Caco-2 (cell line): ENCODE results near the gene NLRP4. TPM values are rescaled to one million over a fixed set of nuclear protein-coding genes. Genes with fewer than 3 reads are reported as not detected.
A peak's percentile ranks its signal among the peaks of the same experiment; 100 is the strongest.

Experiments
- BruUV-seq: library from RNA; stranded (reverse); fragments of 400-500 nt; replicated peaks from 2 replicates; lab custom pipeline; 2021; lab: Mats Ljungman, UMichigan
- CTCF ChIA-PET: fragments of 300-600 bp; sonication (Branson Sonifier 250); formaldehyde crosslinking; loops from one replicate; lab custom pipeline; 2022; ENCODE audit warnings: antibody characterized with exemption; lab: Charles Lee
- POLR2A ChIA-PET: fragments of 300-600 bp; sonication (Branson Sonifier 250); formaldehyde crosslinking; loops from one replicate; lab custom pipeline; 2022; ENCODE audit warnings: antibody characterized with exemption; lab: Charles Lee
- DNase-seq, 2 experiments: peaks; one replicate each; pipeline versions ENCODE4 v3.0.0 to v3.0.0-alpha.2; 2020 to 2022
- H3K27me3 ChIP-seq: replicated peaks from 2 replicates; pipeline ENCODE4 v1.6.0; 2011; ENCODE audit warnings: low read length; ENCODE audit not compliant: control insufficient read depth, insufficient read depth
- H3K36me3 ChIP-seq: 2 replicates; pipeline ENCODE4 v1.5.1; 2011; ENCODE audit warnings: low read length; ENCODE audit not compliant: control insufficient read depth, insufficient read depth
- H3K4me1 ChIP-seq: fragments of 250-450 bp; sonication (Bioruptor Pico); 2 replicates; pipeline ENCODE4 v1.5.1; 2020; ENCODE audit warnings: mild to moderate bottlenecking
- H3K4me3 ChIP-seq: 2 replicates; pipeline ENCODE4 v1.5.1; 2011; ENCODE audit warnings: low read depth, mild to moderate bottlenecking, control low read depth, low read length
- H3K9me3 ChIP-seq: fragments of 250-450 bp; sonication (Bioruptor Pico); 2 replicates; pipeline ENCODE4 v1.5.1; 2020; ENCODE audit warnings: mild to moderate bottlenecking, moderate library complexity
- H3K27ac Mint-ChIP-seq: one replicate; pipeline ENCODE4 v1.8.0; 2022; ENCODE audit warnings: mixed read lengths; ENCODE audit not compliant: unreplicated experiment
- H3K27me3 Mint-ChIP-seq: one replicate; pipeline ENCODE4 v1.8.0; 2022; ENCODE audit warnings: mixed read lengths; ENCODE audit not compliant: insufficient read depth, unreplicated experiment
- H3K36me3 Mint-ChIP-seq: one replicate; pipeline ENCODE4 v1.8.0; 2022; ENCODE audit warnings: mild to moderate bottlenecking, mixed read lengths; ENCODE audit not compliant: insufficient read depth, unreplicated experiment
- H3K4me1 Mint-ChIP-seq: one replicate; pipeline ENCODE4 v1.8.0; 2022; ENCODE audit warnings: low read depth, mixed read lengths; ENCODE audit not compliant: unreplicated experiment
- H3K4me3 Mint-ChIP-seq: one replicate; pipeline ENCODE4 v1.8.0; 2022; ENCODE audit warnings: mild to moderate bottlenecking, moderate library complexity, mixed read lengths; ENCODE audit not compliant: unreplicated experiment
- H3K9me3 Mint-ChIP-seq: one replicate; pipeline ENCODE4 v1.8.0; 2022; ENCODE audit warnings: mixed read lengths; ENCODE audit not compliant: unreplicated experiment
- intact Hi-C: fragments of 100-400 bp; cut with micrococcal nuclease; formaldehyde crosslinking; loops from one replicate; pipeline ENCODE4 v1.10.0; 2022; ENCODE audit not compliant: unreplicated experiment
- total RNA-seq: library from RNA; stranded (reverse); gene quantifications from 2 replicates; pipeline ENCODE4 v1.2.3, GENCODE V29; 2022
- TF ChIP-seq, protein P1 (sequence below), 2 experiments: fragments of 200-600 bp in 1 of 2; IDR thresholded peaks; 1 replicate in 1 of 2; 2 replicates in 1 of 2; pipeline versions ENCODE4 v1.5.1 to v1.8.0; 2011 to 2022; ENCODE audit warnings: antibody characterized with exemption in 1 of 2, control low read depth in 1 of 2, inconsistent platforms in 1 of 2, low read depth in 1 of 2, low read length in 1 of 2, mild to moderate bottlenecking in 1 of 2, moderate library complexity in 1 of 2; ENCODE audit not compliant: insufficient read depth in 1 of 2, severe bottlenecking in 1 of 2, unreplicated experiment in 1 of 2

NLRP4 gene
- total RNA-seq, 1 experiment from 2014 or later = not detected

DNA sequence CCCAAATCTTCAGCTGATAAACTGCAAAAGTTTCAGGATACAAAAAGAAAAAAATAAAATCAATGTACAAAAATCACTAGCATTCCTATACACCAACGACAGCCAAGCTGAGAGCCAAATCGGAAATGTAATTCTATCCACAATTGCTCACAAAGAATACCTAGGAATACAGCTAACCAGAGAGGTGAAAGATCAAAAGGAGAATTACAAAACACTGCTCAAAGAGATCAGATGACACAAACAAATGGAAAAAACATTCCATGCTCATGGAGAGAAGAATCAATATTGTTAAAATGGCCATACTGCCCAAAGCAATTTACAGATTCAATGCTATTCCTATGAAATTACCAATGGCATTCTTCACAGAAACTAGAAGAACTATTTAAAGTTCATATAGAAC is 34.1 kb upstream of the NLRP4 start:
- intact Hi-C loops = loop anchor here (10.0 kb wide), 1 partner anchor 97 kb away; no protein-coding TSS in a partner anchor
- no peaks in the 10 kb centered on the region for H3K36me3 ChIP-seq
- BruUV-seq = no TSS peak
- ChIA-PET CTCF (no interaction called here), POLR2A (no interaction called here)
- TF ChIP-seq, protein P1, sequence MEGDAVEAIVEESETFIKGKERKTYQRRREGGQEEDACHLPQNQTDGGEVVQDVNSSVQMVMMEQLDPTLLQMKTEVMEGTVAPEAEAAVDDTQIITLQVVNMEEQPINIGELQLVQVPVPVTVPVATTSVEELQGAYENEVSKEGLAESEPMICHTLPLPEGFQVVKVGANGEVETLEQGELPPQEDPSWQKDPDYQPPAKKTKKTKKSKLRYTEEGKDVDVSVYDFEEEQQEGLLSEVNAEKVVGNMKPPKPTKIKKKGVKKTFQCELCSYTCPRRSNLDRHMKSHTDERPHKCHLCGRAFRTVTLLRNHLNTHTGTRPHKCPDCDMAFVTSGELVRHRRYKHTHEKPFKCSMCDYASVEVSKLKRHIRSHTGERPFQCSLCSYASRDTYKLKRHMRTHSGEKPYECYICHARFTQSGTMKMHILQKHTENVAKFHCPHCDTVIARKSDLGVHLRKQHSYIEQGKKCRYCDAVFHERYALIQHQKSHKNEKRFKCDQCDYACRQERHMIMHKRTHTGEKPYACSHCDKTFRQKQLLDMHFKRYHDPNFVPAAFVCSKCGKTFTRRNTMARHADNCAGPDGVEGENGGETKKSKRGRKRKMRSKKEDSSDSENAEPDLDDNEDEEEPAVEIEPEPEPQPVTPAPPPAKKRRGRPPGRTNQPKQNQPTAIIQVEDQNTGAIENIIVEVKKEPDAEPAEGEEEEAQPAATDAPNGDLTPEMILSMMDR (IDR thresholded peaks at IDR 0.05; ENCODE audit: insufficient read depth in 1 of 2, low read depth in 1 of 2, low read length in 1 of 2, severe bottlenecking in 1 of 2, unreplicated experiment in 1 of 2) = no peak
- DNase-seq = no peak
- H3K27me3 ChIP-seq = no peaks in the 10 kb centered on the region
- no peak overlapping the region for H3K4me3 Mint-ChIP-seq
- no peaks in the 10 kb centered on the region for H3K36me3 Mint-ChIP-seq
- H3K4me1 ChIP-seq = no peaks in the 10 kb centered on the region
- no peak overlapping the region for H3K27ac Mint-ChIP-seq
- no peaks in the 10 kb centered on the region for H3K4me1 Mint-ChIP-seq
- H3K27me3 Mint-ChIP-seq = peaks cover 29% of the 10 kb centered on the region
- H3K4me3 ChIP-seq = no peak overlapping the region
- H3K9me3 ChIP-seq = peaks cover 4% of the 10 kb centered on the region; the same call in 1 of the 2 replicates
- peaks cover 9% of the 10 kb centered on the region for H3K9me3 Mint-ChIP-seq

DNA sequence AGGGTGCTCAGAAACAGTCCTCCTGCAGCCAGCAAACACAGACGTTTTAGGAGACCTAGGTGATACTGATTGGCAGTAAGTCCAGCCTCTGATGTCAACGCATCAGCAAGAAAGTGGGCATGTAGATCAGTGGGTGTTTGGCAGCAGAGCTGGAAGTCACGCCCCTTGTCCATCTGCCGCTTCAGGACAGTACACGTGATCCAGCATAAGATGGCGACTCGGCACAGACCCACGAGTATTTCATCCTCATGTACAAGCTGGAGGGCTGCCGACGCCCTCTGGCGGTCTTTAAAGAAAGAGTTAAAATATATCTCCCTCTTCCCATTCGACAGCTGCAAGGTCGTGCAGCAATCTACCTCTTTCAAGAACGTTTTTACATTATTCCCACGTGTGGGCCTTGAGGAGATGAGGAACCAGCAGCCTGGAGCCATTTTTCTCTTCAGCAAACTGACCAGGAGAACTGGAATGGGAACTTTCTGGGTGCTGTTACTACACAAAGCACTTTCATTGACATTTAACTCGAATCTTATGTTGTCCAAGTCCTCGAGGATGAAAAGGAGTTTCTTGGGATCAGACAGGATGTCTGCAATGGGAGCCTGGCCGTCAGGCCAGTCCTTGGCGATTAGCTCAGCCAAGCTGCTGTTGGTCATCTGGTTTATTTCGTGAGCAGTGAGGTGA is 26.8 kb upstream of the NLRP4 start:
- no peaks in the 10 kb centered on the region for H3K36me3 Mint-ChIP-seq
- BruUV-seq = no TSS peak
- Histone ChIP-seq H3K4me3 (no peak overlapping the region), H3K4me1 (0 out of 2 replicates have a peak, but pooled peaks cover 4% of the 10 kb centered on the region), H3K9me3 (peaks cover 3% of the 10 kb centered on the region; the same call in 1 of the 2 replicates), H3K27me3 (no peaks in the 10 kb centered on the region), H3K36me3 (no peaks in the 10 kb centered on the region)
- H3K27ac Mint-ChIP-seq = no peak overlapping the region
- H3K27me3 Mint-ChIP-seq = peaks cover 26% of the 10 kb centered on the region
- no peaks in the 10 kb centered on the region for H3K4me1 Mint-ChIP-seq
- DNase-seq = peak; percentile 73 to 86
- TF ChIP-seq, protein P1 (IDR thresholded peaks at IDR 0.05; ENCODE audit: insufficient read depth in 1 of 2, low read depth in 1 of 2, low read length in 1 of 2, severe bottlenecking in 1 of 2, unreplicated experiment in 1 of 2) = peak; percentile 40 to 67
- CTCF ChIA-PET = interaction anchor here (0.5 to 1.2 kb wide), 7 partner anchors 9 to 524 kb away, joined by 3 to 10 read pairs (median 4); partner anchors contain the start of gene U2AF2
- peaks cover 9% of the 10 kb centered on the region for H3K9me3 Mint-ChIP-seq
- H3K4me3 Mint-ChIP-seq = no peak overlapping the region
- POLR2A ChIA-PET = no interaction called here
- intact Hi-C loops = loop anchor here (10.0 kb wide), 1 partner anchor 105 kb away; no protein-coding TSS in a partner anchor

DNA sequence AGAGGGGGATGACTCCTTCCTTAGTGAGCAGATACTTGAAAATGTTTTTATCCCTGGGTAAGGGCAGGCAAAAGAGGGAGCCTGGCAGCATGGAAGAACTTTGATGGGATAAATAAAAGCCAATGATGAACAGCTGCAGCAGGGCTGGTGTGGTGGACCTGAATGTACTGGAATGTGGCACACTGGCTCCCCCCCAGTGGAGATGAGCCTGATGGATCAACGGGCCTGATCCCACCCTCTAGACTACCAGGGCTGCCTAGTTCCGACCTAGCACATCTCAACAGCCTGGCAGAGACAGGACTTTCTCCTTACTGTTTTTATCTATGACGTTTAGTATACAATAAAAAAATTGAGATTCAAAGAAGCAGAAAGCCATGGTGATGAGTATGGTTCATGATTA is 25.0 kb upstream of the NLRP4 start:
- peaks cover 3% of the 10 kb centered on the region; the same call in 1 of the 2 replicates for H3K9me3 ChIP-seq
- no TSS peak for BruUV-seq
- ChIA-PET CTCF (no interaction called here), POLR2A (no interaction called here)
- H3K4me1 Mint-ChIP-seq = no peaks in the 10 kb centered on the region
- no peaks in the 10 kb centered on the region for H3K36me3 ChIP-seq
- 0 out of 2 replicates have a peak, but pooled peaks cover 4% of the 10 kb centered on the region for H3K4me1 ChIP-seq
- TF ChIP-seq, protein P1 (IDR thresholded peaks at IDR 0.05; ENCODE audit: insufficient read depth in 1 of 2, low read depth in 1 of 2, low read length in 1 of 2, severe bottlenecking in 1 of 2, unreplicated experiment in 1 of 2) = no peak
- H3K9me3 Mint-ChIP-seq = peaks cover 9% of the 10 kb centered on the region
- intact Hi-C loops = no loop called here
- DNase-seq = no peak
- H3K27me3 Mint-ChIP-seq = peaks cover 24% of the 10 kb centered on the region
- no peak overlapping the region for H3K27ac Mint-ChIP-seq
- no peak overlapping the region for H3K4me3 Mint-ChIP-seq
- H3K36me3 Mint-ChIP-seq = no peaks in the 10 kb centered on the region
- H3K27me3 ChIP-seq = no peaks in the 10 kb centered on the region
- no peak overlapping the region for H3K4me3 ChIP-seq
